ENCODE measurements around the gene FBXW5.
A peak's percentile ranks its signal among the peaks of the same experiment; 100 is the strongest.

FBXW5 gene

GRCh38 chr9:136961279-136962065 is 16.9 kb upstream of the FBXW5 start:
- DNase-seq = no peak

GRCh38 chr9:136960938-136961275 is 16.4 kb upstream of the FBXW5 start:
- DNase-seq = no peak

GRCh38 chr9:136960212-136960937 is 15.8 kb upstream of the FBXW5 start:
- DNase-seq = peak; percentile 47

GRCh38 chr9:136958898-136959850 is 14.6 kb upstream of the FBXW5 start:
- DNase-seq = no peak

GRCh38 chr9:136958473-136958872 is 13.9 kb upstream of the FBXW5 start:
- no peak for DNase-seq

- no peak for DNase-seq
Measured at GRCh38 chr9:136957901-136958300, 13.4 kb upstream of the FBXW5 start.

- DNase-seq = no peak
Measured at GRCh38 chr9:136957461-136957860, 12.9 kb upstream of the FBXW5 start.

- DNase-seq = no peak
Measured at GRCh38 chr9:136956604-136957003, 12.1 kb upstream of the FBXW5 start.

GRCh38 chr9:136955943-136956335 is 11.4 kb upstream of the FBXW5 start:
- no peak for DNase-seq

- no peak for DNase-seq
Measured at GRCh38 chr9:136955202-136955942, 10.8 kb upstream of the FBXW5 start.

- no peak for DNase-seq
Measured at GRCh38 chr9:136954270-136955083, 9.9 kb upstream of the FBXW5 start.

GRCh38 chr9:136953771-136954269 is 9.3 kb upstream of the FBXW5 start:
- no peak for DNase-seq

GRCh38 chr9:136952876-136953770 is 8.6 kb upstream of the FBXW5 start:
- no peak for DNase-seq

GRCh38 chr9:136952321-136952850 is 7.8 kb upstream of the FBXW5 start:
- no peak for DNase-seq

GRCh38 chr9:136951541-136952320 is 7.2 kb upstream of the FBXW5 start, which contains the start of gene LCN12:
LCN12 (plus strand) TSS chr9:136952273; CDS start chr9:136952328, 55 bp downstream.
- DNase-seq = no peak

- no peak for DNase-seq
Measured at GRCh38 chr9:136950656-136951276, 6.2 kb upstream of the FBXW5 start.

GRCh38 chr9:136949817-136950655 is 5.5 kb upstream of the FBXW5 start:
- DNase-seq = peak; percentile 95
